CD4-positive, alpha-beta T cell treated with Interleukin-15 for 1 hour (primary cell): ENCODE data around the gene USH1C.

Experiments
- DNase-seq: peaks from one replicate; pipeline ENCODE4 v3.0.0-alpha.2; 2020

The USH1C gene

DNA sequence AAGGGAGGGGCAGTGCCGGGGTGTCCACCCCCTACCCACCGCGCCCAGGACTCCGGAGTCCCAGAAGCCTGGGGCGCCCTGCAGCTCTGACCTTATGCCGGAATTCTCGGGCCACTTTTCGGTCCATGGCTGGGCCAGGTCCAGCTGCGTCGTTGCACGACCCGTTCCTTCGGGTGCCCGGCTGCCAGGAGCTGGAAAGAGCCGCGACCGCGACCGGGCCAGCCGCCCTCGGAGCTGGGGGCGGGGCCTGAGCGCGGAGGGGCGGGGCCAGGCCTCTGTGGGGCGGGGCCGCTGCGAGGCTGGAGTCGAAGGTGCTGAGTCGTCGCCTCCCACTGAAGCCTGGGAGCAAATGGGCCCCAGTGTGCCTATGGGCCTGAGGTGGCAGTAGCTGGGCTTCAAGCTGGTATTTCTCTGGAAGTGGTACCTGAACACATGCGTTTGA, at the start of gene USH1C:
Gene USH1C (minus strand): TSS at position 236 of the 442 bp plus-strand sequence. CDS start 109 bp downstream, at position 127.
- no peak for DNase-seq

DNA sequence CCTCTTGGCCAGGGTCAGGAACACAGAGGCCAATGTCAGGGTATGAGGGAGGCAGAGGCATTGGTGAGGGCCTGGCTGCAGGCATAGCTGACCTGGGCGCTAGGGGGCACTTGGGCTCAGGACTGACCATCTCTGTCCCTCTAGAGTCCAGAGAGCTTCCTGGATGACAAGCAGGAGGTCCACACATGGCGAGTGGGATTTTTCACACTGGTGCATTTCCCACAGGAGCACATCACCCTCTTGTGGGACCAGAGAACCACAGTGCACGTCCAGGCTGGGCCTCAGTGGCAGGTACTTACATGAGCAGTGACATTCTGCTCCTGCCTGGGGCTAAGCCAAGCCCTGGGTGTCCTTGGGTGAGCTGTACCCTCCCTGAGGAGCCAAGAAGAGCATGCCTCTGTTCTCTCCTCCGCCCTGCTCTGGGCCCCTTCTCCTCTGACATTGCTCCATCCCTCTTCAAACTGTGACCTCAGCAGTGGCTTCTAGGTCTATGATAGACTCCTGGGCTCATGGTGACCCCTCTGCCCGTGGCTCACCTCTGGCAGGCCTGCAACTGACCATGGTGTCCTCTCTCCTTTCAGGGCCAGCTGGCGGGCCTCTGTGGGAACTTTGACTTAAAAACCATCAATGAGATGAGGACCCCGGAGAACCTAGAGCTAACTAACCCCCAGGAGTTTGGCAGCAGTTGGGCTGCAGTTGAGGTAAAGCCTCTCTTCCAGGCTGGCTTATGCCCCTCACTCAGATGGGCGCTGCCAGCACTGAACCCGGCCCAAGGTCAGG, 49.4 kb upstream of the USH1C start:
- no peak for DNase-seq

DNA sequence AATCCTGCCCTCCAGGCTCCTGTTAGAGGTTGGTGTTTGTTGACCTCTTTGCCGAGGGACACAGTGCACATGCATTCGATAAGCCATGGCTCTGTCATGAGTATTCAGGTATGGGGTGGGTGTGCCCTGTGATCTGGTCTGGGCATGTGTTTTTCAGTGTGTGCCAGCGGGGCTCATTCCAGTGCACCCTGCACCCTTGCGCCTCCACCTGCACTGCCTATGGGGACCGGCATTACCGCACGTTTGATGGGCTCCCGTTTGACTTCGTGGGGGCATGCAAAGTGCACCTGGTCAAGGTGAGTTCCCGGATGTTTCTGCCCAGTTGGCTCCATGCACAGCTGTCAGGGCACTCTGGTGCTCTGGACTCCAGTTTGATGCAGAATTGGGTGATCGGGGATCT, 47.1 kb upstream of the USH1C start:
- DNase-seq = no peak

DNA sequence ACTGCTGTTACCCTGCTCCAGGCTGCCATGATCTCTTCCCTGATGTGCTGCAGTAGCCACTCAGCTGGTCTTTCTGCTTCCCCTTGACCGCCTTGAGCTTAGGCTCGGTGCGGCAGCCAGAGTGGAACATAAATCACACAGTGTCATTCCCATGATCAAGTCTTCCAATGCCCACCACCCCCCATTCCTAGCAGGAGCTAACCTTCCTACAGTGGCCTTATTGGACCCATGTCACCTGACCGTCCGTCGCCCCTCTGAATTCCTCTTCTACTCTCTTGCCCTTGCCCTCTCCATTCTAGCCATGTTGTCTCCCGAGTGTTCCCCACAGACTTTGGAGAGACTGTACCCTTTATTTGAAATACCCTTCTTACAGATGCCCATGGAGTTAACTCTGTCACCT, 46.2 kb upstream of the USH1C start:
- no peak for DNase-seq

DNA sequence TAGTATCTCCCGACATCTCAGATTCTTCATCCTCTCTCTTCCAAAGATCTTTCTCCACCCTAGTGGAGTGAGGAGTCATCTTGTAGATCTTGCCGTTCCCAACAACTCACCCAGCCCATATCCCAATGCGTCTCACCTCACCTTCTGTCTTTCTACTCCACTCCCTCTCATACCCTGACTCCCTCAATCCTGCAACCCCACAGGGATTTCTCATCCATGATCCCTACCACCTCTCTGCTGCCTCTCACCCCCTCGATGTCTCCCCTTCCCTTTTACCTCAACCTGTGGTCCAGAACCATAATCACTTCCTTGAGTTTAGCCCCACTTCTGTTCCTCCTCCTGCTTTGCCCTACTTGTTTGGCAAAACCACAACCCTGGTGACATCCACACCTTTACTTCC, 44.5 kb upstream of the USH1C start:
- DNase-seq = no peak

DNA sequence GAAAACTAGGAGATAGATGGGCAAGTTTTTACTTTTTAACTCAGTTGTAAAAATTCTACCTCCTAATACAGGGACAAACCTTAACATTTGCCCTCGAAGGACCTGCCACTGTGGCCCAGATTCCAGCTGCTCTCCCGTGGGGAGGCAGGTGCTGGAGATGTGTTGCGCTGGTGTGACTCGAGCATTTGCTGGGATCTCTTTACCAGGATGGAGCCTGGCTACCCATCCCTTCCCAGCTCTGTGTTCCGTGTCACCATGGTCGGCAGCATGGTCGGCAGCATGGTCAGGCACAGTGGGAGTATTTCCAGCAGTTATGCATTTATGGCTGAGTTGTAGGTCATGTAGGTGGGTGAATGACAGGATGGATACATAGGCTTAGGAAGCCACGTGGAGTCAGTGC, 44.0 kb upstream of the USH1C start:
- DNase-seq = no peak

DNA sequence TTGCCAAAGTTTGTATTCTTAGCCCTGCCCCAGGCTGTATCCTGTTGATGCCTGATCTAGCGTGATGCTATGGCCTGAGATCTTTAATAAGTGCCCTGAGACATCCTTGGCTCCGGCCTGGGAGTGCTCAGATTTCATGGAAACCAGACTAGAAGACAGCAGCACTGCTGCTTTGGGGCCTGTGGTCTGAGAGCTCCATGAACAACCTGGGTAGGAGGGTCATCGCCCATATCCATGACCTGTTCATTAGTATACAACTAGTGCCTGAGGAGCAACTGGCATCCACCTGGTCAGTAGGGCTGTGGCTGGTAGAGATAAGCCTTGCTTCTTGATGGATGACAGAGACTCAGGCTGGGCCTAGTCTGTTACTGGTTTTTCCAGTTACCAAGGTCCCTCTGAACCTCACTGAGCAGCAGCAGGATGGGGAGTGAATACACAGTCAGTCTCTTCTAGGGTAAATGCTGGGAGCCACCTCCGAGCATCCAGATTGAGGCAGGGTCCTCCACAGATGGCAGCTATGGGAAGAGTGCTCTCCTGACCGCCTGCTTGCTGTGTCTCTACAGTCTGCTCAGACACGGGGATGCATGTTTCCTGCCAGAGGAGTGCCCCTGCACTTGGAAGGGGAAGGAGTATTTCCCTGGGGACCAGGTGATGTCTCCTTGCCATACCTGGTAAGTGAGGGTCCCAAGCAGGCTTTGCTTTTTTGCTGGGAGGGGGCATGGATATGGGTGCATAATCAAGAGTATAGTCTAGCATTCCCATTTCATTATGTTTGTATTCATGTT, 41.9 kb upstream of the USH1C start:
- DNase-seq = no peak

DNA sequence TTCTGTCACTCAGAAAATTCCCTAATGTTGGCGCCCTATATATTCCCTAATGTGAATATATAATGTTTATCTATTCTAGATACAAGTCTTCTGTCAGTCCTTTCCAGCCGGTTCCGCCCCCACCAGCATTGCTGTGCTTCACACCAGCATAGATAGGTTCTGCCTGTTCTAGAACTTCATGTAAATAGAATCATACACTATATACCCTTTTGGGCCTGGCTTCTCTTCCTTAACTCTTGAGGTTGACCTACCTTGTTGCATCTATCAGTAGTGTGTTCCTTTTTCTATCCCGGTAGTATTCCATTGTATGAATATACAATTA, 37.5 kb upstream of the USH1C start:
- DNase-seq = no peak

DNA sequence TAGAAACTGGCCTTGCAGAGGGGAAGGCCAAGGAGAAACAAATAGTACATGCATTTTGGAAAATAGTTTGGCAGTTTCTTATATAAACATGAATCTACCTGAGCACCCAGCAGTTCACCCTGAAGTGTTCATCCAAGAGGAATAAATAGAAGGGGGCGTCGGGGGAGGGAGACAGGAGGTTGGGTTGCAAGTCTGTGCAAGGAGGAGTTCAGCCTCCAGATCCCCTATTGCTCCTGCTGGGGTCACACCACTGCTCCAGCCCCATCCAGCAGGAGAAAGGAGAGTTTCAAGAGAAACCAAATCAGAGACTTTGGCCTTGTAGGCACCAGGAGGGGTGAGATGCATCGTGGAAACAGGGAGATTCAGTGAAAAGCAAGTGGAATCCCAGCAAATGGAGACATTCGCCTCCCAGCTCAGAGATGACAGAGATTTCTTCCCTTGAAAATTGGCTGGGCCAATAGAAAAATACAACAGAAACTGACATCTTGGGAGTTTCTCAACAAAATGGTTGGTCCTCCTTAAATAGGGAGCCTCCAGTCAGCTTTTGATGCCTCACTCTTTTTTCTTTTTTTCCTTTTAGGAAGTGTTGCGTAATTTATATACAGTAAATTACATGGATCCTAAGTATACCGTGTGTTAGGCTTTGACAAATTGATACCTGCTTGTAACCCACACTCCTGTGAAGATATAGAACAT, 37.0 kb upstream of the USH1C start:
- no peak for DNase-seq

DNA sequence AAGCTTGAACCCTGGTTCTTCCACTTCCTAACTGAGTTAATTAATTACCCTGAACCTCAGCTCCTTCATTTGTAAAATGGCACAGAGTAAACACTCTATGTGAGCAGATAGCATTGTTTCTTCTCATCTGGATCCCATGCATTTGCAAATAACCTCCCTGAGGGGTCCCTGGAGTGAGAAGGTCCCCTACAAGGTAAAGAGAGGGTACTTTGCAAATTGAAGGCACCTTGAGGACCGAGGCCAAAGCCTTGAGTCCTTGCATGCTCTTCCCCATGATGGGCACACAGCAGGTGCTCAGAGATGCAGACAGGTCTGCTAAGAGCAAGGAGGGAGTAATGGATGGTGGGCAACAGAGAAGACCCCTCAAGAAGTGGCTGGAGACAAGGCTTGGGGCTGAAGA, 36.1 kb upstream of the USH1C start:
- no peak for DNase-seq

DNA sequence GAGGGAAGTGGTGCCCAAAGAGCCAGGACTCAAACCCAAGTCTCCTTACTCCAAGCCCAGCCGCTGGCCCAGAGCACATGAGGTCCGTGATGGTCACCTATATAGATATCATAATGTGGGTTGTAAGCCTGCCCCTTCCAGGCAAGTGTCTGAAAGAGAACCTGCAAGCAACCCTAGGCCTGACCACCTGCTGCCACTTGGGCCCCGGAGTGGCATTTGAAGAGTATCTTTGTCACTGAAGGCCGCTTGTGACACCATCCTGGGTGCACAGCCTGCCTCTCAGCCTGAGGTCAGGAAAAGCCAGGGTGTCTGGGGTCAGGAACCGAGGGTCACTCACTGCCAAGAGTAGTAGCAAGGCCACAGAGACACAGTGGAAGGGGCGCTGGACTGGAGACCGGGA, 35.2 kb upstream of the USH1C start:
- DNase-seq = no peak

DNA sequence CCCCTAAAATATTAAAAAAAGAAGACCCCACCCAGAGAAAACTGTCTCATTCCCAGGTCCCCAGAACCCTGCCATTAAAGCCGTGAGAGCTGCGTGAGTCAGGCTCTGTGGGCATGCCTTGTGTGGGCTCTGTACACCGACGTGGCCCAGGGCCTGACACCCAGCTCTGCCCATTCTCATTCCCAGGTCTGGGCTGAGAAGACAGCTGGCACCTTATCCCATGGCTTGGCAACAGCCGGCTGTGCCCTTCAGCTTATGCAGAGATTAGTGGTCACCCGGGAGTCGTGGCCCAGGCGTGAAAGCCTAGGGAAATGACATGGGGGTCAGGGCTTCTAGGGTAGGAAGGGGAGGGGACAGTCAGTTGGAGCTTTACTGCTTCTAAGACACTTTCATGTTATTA, 34.7 kb upstream of the USH1C start:
- no peak for DNase-seq

DNA sequence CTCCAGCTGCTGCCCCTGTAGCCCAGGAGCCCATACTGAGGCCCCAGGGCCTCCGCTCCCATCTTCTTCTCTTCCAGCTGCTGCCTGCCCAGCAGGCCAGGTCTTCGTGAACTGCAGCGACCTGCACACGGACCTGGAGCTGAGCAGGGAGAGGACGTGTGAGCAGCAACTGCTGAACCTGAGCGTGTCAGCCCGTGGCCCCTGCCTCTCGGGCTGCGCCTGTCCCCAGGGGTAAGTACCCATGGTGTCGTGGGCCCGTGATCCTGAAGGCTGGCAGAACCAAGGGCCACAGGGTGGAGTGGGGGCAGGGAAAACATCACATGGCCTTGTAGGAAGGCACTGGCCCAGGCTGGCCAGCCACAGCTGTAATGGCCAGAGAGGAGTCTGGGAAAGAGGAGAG, 34.1 kb upstream of the USH1C start:
- no peak for DNase-seq

DNA sequence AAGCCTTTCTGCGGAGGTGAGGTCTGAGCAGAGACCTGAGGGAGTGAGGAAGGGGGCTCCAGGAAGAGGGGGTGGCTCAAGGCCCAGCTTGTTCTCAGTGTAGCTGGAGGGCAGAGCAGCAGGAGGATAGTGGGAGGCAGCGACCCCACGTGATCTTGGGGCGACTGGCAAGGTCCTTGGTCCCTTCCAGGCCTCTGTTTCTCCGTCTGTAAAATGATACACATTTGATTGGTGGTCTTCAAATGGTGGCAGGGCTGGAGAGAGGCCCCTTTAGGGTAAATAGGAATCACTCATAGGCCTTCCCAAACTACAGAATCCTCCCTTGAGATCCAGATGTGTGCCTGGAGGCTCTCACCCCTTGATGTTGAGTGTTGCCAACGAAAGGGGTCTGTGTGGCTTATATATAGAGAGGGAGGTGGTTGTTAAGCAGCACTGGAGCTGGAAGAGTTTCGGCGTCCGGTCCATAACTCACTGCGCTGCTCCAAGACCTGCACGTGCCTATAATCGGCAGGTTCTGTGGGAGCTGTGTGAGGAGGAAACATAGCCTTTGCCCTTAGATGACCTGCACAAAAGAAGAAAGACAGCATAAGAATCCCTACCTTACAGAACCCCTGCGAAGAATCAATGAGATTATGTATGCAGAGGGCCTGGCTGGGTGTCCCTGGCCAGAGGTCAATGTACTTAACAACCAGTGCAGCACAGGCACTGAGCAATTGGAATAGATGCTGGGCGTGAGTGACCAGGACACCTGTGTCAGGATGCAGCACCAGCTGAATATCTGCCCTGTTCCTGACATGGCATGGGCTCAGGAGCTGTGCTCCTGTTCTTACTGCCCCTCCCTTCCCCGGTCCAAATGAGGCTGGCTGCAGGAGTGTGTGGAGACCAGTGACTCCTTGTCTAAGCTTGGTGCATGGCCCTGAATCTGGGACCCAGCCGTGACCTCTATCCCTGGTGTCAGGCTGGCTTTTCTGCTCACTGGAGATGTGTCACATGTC, 31.5 kb upstream of the USH1C start:
- DNase-seq = no peak

DNA sequence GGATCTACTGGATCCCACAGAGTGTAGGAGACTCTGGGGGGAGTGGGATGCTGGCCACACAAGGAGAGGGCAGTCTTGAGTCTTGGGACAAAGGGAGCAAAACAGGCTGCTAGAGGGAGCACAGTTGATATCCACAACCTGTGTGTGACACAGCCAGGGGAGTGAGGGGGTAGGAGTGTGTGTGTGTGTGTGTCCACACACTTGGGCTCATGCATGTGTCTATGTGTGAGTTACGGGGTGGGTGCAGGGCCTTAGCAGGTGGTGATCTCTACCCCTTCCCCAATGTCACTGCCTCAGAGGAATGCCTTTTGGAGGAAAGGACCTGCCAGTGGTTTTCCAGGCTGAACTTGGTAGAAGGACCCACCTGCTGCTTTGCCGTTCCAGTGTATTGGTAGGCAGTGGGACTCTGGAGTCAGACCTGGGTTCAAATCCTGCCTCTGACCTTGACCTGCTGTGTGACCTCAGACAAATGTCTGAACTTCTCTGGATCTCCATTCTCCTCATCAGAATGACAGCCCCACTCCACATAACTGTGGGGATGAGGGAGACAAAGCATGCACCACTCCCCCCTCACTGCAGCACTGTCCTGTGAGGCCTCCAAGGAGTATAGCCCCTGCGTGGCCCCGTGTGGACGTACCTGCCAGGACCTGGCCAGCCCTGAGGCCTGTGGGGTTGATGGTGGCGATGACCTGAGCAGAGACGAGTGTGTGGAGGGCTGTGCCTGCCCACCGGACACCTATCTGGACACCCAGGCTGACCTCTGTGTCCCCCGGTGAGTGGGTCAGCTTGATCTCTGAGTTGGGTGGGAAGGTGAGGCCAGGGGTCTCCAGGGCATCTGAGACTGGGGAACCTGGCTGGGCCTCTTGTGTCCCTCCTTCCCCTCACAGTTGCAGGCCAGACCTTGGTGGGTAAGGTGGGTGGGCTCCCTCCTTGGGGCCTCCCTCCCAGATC, 30.2 kb upstream of the USH1C start:
- no peak for DNase-seq

DNA sequence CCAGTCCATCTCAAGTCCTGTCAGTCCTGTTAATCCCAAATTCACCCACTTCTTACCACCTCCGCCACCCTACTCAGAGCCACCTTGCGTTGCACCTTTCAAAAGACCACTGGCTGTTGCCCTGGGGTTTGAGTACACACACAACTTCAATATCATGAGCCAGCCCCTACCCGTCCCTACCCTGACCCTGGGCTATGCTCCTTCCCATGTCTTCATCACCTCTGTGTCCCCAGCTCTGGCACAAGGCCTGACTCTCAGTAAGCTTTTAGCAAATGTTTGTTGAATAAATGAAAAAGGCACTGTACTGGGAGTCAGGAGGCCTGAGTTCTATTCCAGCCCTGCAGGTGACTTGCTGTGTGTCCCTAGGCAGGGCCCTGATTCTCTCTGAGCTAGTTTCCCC, 29.3 kb upstream of the USH1C start:
- DNase-seq = no peak

DNA sequence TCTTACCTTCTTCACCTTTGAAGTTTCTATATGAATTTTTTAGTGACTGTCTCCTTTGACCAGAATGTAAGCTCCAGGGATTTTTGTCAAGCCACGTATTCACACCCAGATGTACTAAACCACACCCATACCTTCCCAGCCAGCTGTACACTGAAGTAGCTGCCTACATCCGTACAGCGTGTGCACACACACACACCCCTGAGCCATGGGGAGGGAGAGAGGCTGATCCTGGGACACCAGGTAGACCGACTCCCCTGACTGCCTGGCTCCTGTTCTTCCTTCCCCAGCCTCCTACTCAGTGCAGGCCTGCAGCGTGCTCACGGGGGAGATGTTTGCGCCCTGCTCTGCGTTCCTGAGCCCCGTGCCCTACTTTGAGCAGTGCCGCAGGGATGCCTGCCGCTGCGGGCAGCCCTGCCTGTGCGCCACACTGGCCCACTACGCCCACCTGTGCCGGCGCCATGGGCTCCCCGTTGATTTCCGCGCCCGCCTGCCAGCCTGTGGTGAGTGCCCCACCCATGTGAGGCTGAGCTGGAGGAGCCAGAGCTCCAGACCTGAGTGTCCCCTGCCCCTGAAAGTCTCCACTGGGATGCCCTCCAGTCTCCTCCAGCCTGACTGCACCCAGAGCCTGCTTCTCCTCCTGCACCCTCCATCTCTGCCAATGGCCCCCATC, 28.7 kb upstream of the USH1C start:
- no peak for DNase-seq

DNA sequence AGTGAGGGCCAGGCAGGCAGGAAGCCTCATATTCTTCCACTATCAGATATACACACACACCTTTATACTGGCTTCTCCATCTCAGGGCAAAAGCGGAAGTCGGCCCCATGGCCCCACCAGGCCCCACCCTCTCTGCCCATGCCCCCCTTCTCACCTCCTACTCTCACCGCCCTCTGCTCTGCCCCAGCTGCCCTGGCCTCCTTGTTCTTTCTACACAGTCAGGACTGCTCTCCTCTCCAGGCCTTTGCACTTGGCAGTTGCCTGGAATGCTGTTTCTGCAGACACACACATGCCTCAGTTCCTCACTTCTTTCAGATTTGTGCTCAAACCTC, 28.1 kb upstream of the USH1C start:
- no peak for DNase-seq

DNA sequence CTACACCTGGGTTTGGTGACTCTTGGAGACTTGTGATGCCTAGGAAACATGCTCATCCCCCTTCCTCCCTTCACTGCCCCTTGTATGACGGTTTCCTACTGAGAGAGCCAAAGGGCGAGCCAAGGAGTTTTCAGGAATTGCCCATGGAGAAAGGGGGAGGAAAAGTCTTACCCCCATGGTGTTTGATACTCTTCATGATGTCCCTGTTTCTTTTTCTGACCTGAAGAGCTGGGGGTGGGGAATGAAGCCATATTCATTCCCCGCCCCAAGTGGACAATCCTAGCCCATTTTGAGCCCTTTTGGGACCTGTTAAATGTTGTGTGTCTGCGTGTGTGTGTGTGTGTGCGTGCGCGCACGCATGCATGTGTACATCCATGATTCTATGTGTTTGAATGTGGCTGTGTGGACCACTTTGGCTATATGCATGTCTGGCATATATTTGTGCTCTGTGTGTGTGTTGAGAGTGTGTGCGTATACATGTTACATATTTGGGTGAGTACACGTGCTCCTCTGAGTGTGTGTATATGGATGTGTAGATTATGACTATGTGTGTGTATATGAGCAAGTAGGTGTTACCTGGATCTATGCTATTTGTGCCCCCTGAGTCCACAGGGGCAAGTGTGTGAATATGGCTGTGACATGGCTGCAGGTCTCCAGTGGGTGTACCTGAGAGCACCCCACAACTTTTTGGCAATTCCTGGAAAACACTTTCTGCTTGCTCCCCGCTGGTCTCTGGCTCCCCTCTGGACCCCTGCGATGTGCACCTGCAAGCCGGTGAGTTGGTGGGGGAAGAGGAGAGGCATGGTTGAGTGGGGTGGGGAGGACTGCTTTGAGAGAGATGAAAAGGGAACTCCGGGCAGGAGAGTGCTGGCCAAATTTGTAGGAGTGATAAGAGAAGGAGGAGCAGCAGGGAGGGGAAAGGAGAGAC, 27.5 kb upstream of the USH1C start:
- DNase-seq = no peak

DNA sequence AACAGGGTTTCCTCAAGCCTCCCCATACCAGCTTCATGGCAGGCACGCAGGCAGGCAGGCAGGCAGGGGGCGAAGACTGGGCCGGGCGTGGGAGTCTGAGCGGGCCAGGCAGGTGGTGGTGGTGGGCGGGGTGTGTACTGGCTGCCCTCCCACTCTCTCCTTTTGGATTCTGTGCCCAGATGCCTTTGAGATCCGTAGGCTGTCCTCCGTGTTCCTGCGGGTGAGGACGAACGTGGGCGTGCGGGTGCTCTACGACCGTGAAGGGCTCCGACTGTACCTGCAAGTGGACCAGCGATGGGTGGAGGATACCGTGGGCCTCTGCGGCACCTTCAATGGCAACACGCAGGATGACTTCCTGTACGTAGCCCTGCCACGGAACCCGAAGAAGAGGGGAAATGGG, 25.8 kb upstream of the USH1C start:
- DNase-seq = no peak
